Adrenal gland (tissue), 12 donors: ENCODE results near the gene MGAM2. TPM values are rescaled to one million over a fixed set of nuclear protein-coding genes. Genes with fewer than 3 reads are reported as not detected.

ENCODE experiments used
- DNase-seq, 7 donors: peaks; one replicate each; pipeline ENCODE4 v3.0.0-alpha.2; 2019 to 2020
- H3K27ac ChIP-seq, 5 donors: fragments of 200-600 bp; sonication (generic) in 4 of 5; 1 replicate in 3 of 5; 2 replicates in 2 of 5; pipeline versions ENCODE4 v1.5.1 to v1.8.0; 2016 to 2020; ENCODE audit warnings: mild to moderate bottlenecking in 1 of 5
- H3K27me3 ChIP-seq: fragments of 200-600 bp; 2 replicates; pipeline ENCODE4 v1.8.0; 2021
- H3K36me3 ChIP-seq, 2 donors: fragments of 200-600 bp; replicated peaks in 1 of 2; 1 replicate in 1 of 2; 2 replicates in 1 of 2; pipeline versions ENCODE4 v1.5.1 to v1.8.0; 2018 to 2022
- H3K4me1 ChIP-seq, 2 donors: fragments of 200-600 bp; replicated peaks in 1 of 2; 1 replicate in 1 of 2; 2 replicates in 1 of 2; pipeline versions ENCODE4 v1.5.1 to v1.8.0; 2018 to 2021
- H3K4me3 ChIP-seq, 4 donors: fragments of 200-600 bp; sonication (generic) in 3 of 4; one replicate each; pipeline ENCODE4 v1.5.1; 2016 to 2018
- H3K9me3 ChIP-seq, 3 donors: fragments of 200-600 bp; sonication (generic) in 1 of 3; replicated peaks in 1 of 3; 1 replicate in 2 of 3; 2 replicates in 1 of 3; pipeline versions ENCODE4 v1.5.1 to v1.8.0; 2016 to 2021
- POLR2A ChIP-seq, 2 donors: fragments of 450-650 bp; IDR thresholded peaks; one replicate each; pipeline ENCODE4 v1.6.1; 2017; ENCODE audit warnings: antibody characterized with exemption in 2 of 2, mild to moderate bottlenecking in 2 of 2, moderate library complexity in 1 of 2
- WGBS, 4 donors: extraction: QIAGEN DNeasy Blood & Tissue Kit in 2 of 4; methylation state at CpG; one replicate each; pipeline versions ENCODE4 v1.1.5 to v1.1.7; 2013 to 2017; 5-methylcytosine and 5-hydroxymethylcytosine counted together
- intact Hi-C, 2 donors: fragments of 100-400 bp; cut with DNase I; formaldehyde crosslinking; loops; one replicate each; pipeline versions ENCODE4 v1.14.1 to v1.15.0; 2022 to 2023
- polyA plus RNA-seq, 3 donors: library from polyadenylated mRNA; stranded (reverse); fragments of 200-250 nt in 2 of 3; fragments of 350-450 nt in 1 of 3; fragmentation: Illumina TruSeq in 1 of 3; extraction: RNeasy Lipid Tissue Mini Kit (QIAGEN cat#74804) in 1 of 3; gene quantifications; one replicate each; pipeline ENCODE4 v1.2.3, GENCODE V29; 2013 to 2014
- total RNA-seq, 9 donors: library from RNA; depleted of rRNA in 4 of 9; stranded (reverse); fragments of >200 nt in 4 of 9; fragments of 120-200 nt in 1 of 9; fragmentation: NEBNext Ultra II Directional in 1 of 9; extraction: Animal tissue kit (Norgen Biotek cat#: 25700) in 1 of 9; gene quantifications; one replicate each; pipeline versions ENCODE4 v1.1.0 to v1.2.4, GENCODE V29; 2013 to 2023
- TF ChIP-seq, protein P1 (sequence below), 6 experiments: fragments of 450-650 bp in 4 of 6; fragments of 200-600 bp in 2 of 6; sonication (generic) in 1 of 6; IDR thresholded peaks; 1 replicate in 5 of 6; 2 replicates in 1 of 6; pipeline versions ENCODE4 v1.5.1 to v1.8.0; 2016 to 2021; ENCODE audit warnings: antibody characterized with exemption in 6 of 6, mild to moderate bottlenecking in 2 of 6, moderate library complexity in 1 of 6
- donor health status: healthy with polysubstance abuse.
- donor health status: Bipolar disorder and iron deficiency.
- donor health status: DM: yes; HTN: yes; CAD: no.
- donor health status: DM: no; HTN: no; CAD: no.
- donor health status: DM: no; HTN: no; CAD: no.
- donor health status: DM: yes; HTN: yes; CAD: no.

MGAM2 gene
- total and polyA plus RNA-seq, 12 donors = under 0.01 to 0.05 TPM; not detected in 10

DNA sequence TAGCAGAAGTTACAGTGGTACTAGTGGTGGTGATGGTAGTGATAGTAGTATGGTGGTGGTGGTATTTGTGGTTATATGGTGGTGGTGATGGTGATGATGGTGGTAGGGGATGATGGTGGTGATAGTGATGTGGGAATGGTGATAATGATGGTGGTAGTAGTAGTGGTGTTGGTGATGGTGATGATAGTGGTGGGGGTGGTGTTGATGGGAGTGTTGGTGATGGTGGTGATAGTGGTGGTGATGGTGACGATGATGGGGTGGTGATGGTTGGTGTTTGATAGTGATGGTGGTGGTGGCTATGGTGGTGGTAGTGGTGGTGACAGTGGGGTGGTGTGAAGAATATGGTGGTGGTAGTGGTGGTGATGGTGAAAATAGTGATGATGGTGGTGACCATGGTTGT, 27.9 kb upstream of the MGAM2 start:
- intact Hi-C loops = loop anchor here in 1 of 2 donors (2.0 kb wide), 1 partner anchor 23 kb away; no protein-coding TSS in a partner anchor
- no peaks in the 10 kb centered on the region for H3K27me3 ChIP-seq
- H3K4me1 ChIP-seq = no peaks in the 10 kb centered on the region
- WGBS, 4 donors = 79 to 90% (median 88%) methylated on average over 1 of the region's 1 CpG
- no peaks in the 10 kb centered on the region for H3K9me3 ChIP-seq
- no peak for DNase-seq
- no peak overlapping the region for H3K4me3 ChIP-seq
- H3K27ac ChIP-seq = no peak overlapping the region
- no peak for TF ChIP-seq POLR2A (IDR thresholded peaks at IDR 0.05)
- TF ChIP-seq, protein P1, sequence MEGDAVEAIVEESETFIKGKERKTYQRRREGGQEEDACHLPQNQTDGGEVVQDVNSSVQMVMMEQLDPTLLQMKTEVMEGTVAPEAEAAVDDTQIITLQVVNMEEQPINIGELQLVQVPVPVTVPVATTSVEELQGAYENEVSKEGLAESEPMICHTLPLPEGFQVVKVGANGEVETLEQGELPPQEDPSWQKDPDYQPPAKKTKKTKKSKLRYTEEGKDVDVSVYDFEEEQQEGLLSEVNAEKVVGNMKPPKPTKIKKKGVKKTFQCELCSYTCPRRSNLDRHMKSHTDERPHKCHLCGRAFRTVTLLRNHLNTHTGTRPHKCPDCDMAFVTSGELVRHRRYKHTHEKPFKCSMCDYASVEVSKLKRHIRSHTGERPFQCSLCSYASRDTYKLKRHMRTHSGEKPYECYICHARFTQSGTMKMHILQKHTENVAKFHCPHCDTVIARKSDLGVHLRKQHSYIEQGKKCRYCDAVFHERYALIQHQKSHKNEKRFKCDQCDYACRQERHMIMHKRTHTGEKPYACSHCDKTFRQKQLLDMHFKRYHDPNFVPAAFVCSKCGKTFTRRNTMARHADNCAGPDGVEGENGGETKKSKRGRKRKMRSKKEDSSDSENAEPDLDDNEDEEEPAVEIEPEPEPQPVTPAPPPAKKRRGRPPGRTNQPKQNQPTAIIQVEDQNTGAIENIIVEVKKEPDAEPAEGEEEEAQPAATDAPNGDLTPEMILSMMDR (IDR thresholded peaks at IDR 0.05) = no peak
- no peaks in the 10 kb centered on the region for H3K36me3 ChIP-seq

DNA sequence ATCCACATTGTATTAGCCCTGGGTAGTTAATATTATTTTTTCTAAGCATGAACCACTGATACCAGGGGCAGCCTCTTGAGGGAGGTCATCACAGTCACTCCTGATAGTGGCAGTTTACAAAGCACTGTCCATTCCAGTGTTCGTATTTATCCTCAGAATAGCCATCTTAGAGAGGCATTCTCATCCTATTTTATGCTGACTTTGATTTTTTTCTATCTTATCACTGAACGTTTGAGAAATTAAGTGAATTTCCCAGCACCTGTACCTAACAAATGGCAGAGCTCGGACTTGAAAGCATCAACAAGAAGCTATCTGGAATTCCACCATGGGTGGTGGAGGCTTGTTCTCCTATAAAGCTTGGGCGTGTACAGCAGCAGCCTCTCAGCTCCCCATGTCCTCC, 26.1 kb upstream of the MGAM2 start:
- no peaks in the 10 kb centered on the region for H3K27me3 ChIP-seq
- TF ChIP-seq POLR2A (IDR thresholded peaks at IDR 0.05) = no peak
- TF ChIP-seq, protein P1 (IDR thresholded peaks at IDR 0.05) = no peak
- no peak overlapping the region for H3K4me3 ChIP-seq
- no peaks in the 10 kb centered on the region for H3K4me1 ChIP-seq
- no peak for DNase-seq
- no peaks in the 10 kb centered on the region for H3K36me3 ChIP-seq
- intact Hi-C loops = loop anchor here in 1 of 2 donors (2.0 kb wide), 1 partner anchor 25 kb away; no protein-coding TSS in a partner anchor
- no peaks in the 10 kb centered on the region for H3K9me3 ChIP-seq
- H3K27ac ChIP-seq = no peak overlapping the region
- WGBS, 4 donors = 61 to 74% (median 65%) methylated on average over 4 of the region's 4 CpGs

DNA sequence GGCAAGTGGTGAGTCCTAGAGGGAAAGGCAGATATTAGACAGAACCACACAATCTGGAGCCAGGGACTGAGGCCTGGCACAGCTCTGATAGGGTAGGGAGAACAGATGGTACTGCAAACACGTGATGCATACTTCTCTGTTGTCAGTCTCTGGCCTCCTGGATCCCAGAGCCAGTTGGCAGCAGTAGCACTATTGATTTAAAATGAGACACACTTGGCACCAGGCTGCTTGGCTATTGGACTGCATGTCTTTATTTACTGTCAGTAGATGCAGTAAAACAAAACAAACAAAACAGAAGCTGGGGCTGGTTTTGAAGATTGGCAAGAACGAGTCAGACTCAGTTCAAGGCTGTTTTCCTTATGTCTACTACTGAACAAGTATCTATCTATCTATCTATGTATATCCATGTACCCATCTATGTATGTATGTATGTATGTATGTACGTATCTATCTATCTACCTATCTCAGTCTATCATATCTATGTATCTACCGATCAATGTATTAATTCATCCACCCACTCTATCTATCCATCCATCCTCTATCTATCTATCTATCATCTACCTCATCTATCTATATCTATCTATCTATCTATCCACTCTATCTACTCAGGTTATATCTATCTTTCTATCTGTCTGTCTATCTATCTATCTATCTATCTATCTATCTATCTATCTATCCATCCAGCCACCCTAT, 23.4 kb upstream of the MGAM2 start:
- TF ChIP-seq, protein P1 (IDR thresholded peaks at IDR 0.05) = no peak
- no peaks in the 10 kb centered on the region for H3K27me3 ChIP-seq
- H3K4me1 ChIP-seq = no peaks in the 10 kb centered on the region
- H3K27ac ChIP-seq = no peak overlapping the region
- no peak overlapping the region for H3K4me3 ChIP-seq
- H3K9me3 ChIP-seq = no peaks in the 10 kb centered on the region
- WGBS, 4 donors = 60 to 69% (median 68%) methylated on average over 4 of the region's 4 CpGs
- no peaks in the 10 kb centered on the region for H3K36me3 ChIP-seq
- intact Hi-C loops = no loop called here
- no peak for DNase-seq

DNA sequence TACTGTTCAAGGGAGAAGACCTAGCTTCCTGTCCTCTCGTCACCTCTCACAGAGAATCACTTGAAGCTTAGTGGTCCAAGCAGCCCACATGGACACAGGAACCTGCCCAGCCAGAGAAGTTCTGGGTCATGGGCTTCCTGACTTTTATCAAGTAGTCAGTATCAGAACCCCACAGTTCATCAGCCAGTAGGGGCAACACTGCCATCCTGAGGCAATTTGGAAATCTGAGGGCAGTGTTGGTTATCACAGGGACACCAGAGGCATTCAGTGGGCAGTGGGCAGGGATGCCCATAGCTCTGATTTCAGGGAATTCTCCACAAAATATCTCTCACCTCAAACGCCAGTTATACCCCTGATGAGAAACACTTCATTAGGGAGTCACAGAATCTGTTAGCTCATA, 22.5 kb upstream of the MGAM2 start:
- no peaks in the 10 kb centered on the region for H3K4me1 ChIP-seq
- DNase-seq = no peak
- TF ChIP-seq, protein P1 (IDR thresholded peaks at IDR 0.05) = no peak
- no peak for TF ChIP-seq POLR2A (IDR thresholded peaks at IDR 0.05)
- H3K27me3 ChIP-seq = no peaks in the 10 kb centered on the region
- no peaks in the 10 kb centered on the region for H3K36me3 ChIP-seq
- intact Hi-C loops = no loop called here
- H3K27ac ChIP-seq = no peak overlapping the region
- 58 to 68% (median 64%) methylated on average over 2 of the region's 2 CpGs for WGBS, 4 donors
- H3K9me3 ChIP-seq = no peaks in the 10 kb centered on the region
- H3K4me3 ChIP-seq = no peak overlapping the region
